HG02970 (cell line): ENCODE measurements around the gene CCDC40.
A peak's percentile ranks its signal among the peaks of the same experiment; 100 is the strongest.

Experiments
- ATAC-seq: cut with Tn5 transposase; IDR thresholded peaks from one replicate; pipeline ENCODE4 v1.9.1; 2021; ENCODE audit warnings: mild to moderate bottlenecking, moderate library complexity, moderate number of reproducible peaks; ENCODE audit not compliant: unreplicated experiment, low FRiP score

CCDC40 gene

GRCh38 chr17:80099291-80100034, 63.0 kb downstream of the CCDC40 start:
- ATAC-seq, result no peak

GRCh38 chr17:80100035-80100323, 63.5 kb downstream of the CCDC40 start:
- no peak for ATAC-seq

DNA sequence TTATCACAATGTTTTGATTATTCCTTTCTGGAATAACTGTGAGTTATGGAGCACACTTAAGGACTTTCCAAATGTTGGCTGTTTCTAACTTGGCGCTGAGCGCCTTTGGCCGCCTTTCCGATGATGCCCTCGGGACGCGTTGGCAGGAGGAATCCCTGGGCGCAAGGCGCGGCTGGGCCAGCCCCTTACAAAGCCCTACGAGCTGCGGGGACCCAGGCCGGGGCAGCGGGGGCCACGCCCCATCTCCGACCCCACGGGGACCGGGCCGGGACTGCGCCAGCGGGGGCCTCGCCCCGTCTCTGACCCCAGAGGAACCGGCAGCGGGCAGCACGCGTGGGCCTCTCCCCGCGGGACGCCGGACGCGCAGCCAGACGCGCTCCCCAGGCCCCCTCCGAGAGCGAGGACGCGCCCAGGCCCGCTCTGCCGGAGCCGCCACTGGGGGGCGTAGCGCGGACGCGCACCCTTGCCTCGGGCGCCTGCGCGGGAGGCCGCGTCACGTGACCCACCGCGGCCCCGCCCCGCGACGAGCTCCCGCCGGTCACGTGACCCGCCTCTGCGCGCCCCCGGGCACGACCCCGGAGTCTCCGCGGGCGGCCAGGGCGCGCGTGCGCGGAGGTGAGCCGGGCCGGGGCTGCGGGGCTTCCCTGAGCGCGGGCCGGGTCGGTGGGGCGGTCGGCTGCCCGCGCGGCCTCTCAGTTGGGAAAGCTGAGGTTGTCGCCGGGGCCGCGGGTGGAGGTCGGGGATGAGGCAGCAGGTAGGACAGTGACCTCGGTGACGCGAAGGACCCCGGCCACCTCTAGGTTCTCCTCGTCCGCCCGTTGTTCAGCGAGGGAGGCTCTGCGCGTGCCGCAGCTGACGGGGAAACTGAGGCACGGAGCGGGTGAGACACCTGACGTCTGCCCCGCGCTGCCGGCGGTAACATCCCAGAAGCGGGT, 64.8 kb downstream of the CCDC40 start, which contains the start of gene GAA:
Gene GAA, plus strand, starts transcription at position 571 of the 935 bp plus-strand sequence. CDS start 3,006 bp downstream, outside the sequence.
- peak; percentile 80 for ATAC-seq

DNA sequence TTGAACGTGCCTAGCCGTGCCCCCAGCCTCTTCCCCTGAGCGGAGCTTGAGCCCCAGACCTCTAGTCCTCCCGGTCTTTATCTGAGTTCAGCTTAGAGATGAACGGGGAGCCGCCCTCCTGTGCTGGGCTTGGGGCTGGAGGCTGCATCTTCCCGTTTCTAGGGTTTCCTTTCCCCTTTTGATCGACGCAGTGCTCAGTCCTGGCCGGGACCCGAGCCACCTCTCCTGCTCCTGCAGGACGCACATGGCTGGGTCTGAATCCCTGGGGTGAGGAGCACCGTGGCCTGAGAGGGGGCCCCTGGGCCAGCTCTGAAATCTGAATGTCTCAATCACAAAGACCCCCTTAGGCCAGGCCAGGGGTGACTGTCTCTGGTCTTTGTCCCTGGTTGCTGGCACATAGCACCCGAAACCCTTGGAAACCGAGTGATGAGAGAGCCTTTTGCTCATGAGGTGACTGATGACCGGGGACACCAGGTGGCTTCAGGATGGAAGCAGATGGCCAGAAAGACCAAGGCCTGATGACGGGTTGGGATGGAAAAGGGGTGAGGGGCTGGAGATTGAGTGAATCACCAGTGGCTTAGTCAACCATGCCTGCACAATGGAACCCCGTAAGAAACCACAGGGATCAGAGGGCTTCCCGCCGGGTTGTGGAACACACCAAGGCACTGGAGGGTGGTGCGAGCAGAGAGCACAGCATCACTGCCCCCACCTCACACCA, 65.7 kb downstream of the CCDC40 start:
- ATAC-seq, result no peak

- no peak for ATAC-seq
Measured at GRCh38 chr17:80102664-80103448, 66.4 kb downstream of the CCDC40 start.

DNA sequence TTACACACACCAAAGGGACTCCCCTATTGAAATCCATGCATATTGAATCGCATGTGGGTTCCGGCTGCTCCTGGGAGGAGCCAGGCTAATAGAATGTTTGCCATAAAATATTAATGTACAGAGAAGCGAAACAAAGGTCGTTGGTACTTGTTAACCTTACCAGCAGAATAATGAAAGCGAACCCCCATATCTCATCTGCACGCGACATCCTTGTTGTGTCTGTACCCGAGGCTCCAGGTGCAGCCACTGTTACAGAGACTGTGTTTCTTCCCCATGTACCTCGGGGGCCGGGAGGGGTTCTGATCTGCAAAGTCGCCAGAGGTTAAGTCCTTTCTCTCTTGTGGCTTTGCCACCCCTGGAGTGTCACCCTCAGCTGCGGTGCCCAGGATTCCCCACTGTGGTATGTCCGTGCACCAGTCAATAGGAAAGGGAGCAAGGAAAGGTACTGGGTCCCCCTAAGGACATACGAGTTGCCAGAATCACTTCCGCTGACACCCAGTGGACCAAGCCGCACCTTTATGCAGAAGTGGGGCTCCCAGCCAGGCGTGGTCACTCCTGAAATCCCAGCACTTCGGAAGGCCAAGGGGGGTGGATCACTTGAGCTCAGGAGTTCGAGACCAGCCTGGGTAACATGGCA, 67.1 kb downstream of the CCDC40 start:
- no peak for ATAC-seq

- no peak for ATAC-seq
Measured at GRCh38 chr17:80104321-80104955, 68.0 kb downstream of the CCDC40 start.

DNA sequence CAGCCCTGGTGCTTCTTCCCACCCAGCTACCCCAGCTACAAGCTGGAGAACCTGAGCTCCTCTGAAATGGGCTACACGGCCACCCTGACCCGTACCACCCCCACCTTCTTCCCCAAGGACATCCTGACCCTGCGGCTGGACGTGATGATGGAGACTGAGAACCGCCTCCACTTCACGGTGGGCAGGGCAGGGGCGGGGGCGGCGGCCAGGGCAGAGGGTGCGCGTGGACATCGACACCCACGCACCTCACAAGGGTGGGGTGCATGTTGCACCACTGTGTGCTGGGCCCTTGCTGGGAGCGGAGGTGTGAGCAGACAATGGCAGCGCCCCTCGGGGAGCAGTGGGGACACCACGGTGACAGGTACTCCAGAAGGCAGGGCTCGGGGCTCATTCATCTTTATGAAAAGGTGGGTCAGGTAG, 68.5 kb downstream of the CCDC40 start:
- ATAC-seq, result no peak

GRCh38 chr17:80105762-80106161, 69.3 kb downstream of the CCDC40 start:
- no peak for ATAC-seq

GRCh38 chr17:80106176-80106575, 69.7 kb downstream of the CCDC40 start:
- ATAC-seq, result no peak

GRCh38 chr17:80106751-80107150, 70.3 kb downstream of the CCDC40 start:
- ATAC-seq, result no peak

DNA sequence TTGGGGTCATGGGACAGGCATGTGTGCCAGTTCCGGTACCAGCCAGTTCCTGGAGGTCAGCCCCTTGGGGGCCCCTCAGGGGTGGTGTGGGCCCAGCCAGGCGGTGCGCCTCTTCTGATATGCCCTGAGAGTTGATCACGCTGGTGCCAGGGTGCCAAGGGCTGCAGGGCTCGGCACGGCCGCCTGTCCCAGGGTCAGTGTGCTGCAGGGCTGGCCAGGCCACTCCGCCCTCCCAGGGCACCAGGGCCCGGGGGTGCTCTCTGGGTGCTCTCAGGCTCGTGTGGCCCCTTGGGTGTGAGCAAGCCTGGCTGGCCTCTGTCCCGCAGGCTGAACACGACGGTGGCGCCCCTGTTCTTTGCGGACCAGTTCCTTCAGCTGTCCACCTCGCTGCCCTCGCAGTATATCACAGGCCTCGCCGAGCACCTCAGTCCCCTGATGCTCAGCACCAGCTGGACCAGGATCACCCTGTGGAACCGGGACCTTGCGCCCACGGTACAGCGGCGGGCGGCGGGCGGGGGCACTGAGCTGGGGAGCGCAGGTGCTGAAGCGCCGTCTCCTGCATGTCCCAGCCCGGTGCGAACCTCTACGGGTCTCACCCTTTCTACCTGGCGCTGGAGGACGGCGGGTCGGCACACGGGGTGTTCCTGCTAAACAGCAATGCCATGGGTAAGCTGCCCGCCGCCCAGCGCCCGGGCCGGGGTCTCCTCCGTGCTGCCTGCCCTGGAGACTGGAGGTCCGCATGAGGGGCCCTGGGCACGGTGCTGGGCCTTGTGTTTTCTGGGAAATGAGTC, 71.0 kb downstream of the CCDC40 start:
- no peak for ATAC-seq

GRCh38 chr17:80108036-80108971, 71.9 kb downstream of the CCDC40 start:
- no peak for ATAC-seq

DNA sequence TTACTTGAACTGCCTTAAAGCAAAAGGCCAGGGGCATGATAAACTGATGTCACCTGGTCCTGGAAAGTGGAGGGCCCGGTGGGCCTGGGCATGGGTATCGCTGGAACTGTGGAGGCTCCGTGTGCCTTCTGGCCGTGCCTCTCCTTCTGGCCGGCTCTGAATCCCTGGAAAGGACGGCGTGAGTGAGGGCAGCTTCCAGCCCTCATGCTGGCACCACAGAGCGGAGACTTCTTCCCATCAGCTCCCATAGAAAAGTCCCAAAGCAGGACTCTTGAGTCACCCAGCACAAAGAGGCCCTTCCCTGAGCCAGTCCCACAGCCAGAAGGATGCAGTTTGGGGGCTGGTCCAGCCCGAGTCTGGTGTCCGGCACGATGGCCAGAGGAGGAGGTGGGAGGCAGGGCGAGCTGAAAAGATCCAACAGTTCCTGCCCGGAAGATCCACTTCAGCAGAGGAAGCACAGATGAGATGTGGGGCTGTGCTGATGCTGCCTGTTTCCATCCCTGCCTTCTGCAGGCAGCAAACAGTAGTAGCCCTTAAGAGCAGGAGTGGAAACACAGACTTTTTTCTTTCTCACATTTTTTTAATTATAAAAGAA, 72.7 kb downstream of the CCDC40 start:
- ATAC-seq, result no peak

DNA sequence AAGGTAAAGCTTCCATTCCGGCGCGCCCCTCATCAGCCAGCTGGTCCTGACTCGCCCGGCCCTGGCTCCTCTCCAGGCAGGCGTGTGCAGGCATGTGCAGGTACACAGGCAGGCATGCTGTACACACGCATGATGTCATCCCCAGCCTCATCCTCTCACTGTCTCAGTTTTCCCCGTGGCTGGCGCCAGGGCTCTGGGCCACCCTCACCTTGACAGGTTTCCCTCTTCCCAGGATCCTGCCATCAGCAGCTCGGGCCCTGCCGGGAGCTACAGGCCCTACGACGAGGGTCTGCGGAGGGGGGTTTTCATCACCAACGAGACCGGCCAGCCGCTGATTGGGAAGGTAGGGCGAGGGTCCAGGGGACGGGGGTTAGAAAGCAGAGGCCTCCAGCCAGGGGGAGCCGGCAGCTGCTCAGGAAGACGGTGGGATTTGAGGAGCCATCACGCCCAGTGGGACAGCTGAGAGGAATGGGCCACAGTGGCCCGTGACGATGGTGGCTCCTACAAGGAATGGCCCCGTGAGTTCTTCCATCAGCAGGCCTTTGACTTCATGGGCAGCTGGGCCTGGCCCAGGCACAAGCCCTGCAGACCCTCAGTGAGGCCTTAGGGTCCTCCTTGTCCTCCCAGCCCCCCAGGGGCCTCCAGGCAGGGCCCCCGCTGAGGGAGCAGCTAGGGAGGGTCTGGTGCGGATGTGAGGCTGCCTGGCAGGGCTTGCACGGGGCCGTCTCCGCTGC, 73.4 kb downstream of the CCDC40 start:
- ATAC-seq, result no peak

DNA sequence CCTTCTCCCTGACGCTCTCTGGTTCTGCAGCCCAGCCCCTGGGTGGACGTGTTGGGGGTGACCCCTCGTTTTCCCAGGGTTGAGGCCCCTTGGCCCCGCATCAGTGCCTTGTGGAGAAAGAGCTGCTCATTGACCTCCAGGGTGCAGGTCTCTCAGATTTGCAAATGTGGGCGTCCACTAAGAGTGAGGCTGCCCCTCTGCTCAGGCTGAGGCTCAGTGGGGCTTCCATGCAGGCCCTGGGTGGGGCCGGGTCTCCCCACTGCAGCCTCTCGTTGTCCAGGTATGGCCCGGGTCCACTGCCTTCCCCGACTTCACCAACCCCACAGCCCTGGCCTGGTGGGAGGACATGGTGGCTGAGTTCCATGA, 74.0 kb downstream of the CCDC40 start:
- ATAC-seq, result no peak
